NCI-H345 (cell line): ENCODE results near the gene HAUS8.
A peak's percentile ranks its signal among the peaks of the same experiment; 100 is the strongest.

Experiments
- DNase-seq: peaks from one replicate; lab custom pipeline; 2025; lab: John Stamatoyannopoulos, UW

The HAUS8 gene

GRCh38 chr19:17075864-17076542 is 751 bp upstream of the HAUS8 start:
- DNase-seq = no peak

GRCh38 chr19:17074634-17075034 is 618 bp downstream of the HAUS8 start:
- DNase-seq = no peak

GRCh38 chr19:17073869-17074633 is 1.2 kb downstream of the HAUS8 start:
- DNase-seq = peak; percentile 53

- DNase-seq = no peak
These were observed 4.3 kb downstream of the HAUS8 start for GRCh38 chr19:17070912-17071311.

GRCh38 chr19:17070421-17070820 is 4.8 kb downstream of the HAUS8 start:
- no peak for DNase-seq

- DNase-seq = no peak
These were observed 6.1 kb downstream of the HAUS8 start for GRCh38 chr19:17069193-17069592.

- no peak for DNase-seq
These were observed 11.8 kb downstream of the HAUS8 start for GRCh38 chr19:17063428-17063827.

- DNase-seq = no peak
These were observed 13.6 kb downstream of the HAUS8 start for GRCh38 chr19:17061691-17062090.

GRCh38 chr19:17061205-17061604 is 14.0 kb downstream of the HAUS8 start:
- DNase-seq = no peak

GRCh38 chr19:17060802-17061201 is 14.4 kb downstream of the HAUS8 start:
- no peak for DNase-seq

- no peak for DNase-seq
These were observed 17.0 kb downstream of the HAUS8 start for GRCh38 chr19:17058236-17058635.

- no peak for DNase-seq
These were observed 19.6 kb downstream of the HAUS8 start for GRCh38 chr19:17055636-17056035.

GRCh38 chr19:17054746-17055145 is 20.5 kb downstream of the HAUS8 start:
- DNase-seq = no peak

GRCh38 chr19:17052439-17052838 is 22.8 kb downstream of the HAUS8 start:
- no peak for DNase-seq

GRCh38 chr19:17049711-17050280 is 25.5 kb downstream of the HAUS8 start:
- no peak for DNase-seq

GRCh38 chr19:17048885-17049453 is 26.3 kb downstream of the HAUS8 start:
- no peak for DNase-seq

GRCh38 chr19:17045907-17046502 is 29.2 kb downstream of the HAUS8 start:
- no peak for DNase-seq

- DNase-seq = no peak
These were observed 31.5 kb downstream of the HAUS8 start for GRCh38 chr19:17043744-17044143.

GRCh38 chr19:17041976-17042375 is 33.3 kb downstream of the HAUS8 start:
- no peak for DNase-seq

- DNase-seq = no peak
These were observed 37.2 kb downstream of the HAUS8 start for GRCh38 chr19:17037966-17038500.

- DNase-seq = no peak
These were observed 38.1 kb downstream of the HAUS8 start for GRCh38 chr19:17037184-17037583.

GRCh38 chr19:17036640-17037039 is 38.6 kb downstream of the HAUS8 start:
- no peak for DNase-seq
